Nephron (organoid): ENCODE data around the gene QSOX2.

Source experiments
- H3K27ac Mint-ChIP-seq, 3 experiments: 2 replicates each; pipeline ENCODE4 v1.8.0; 2020; ENCODE audit warnings: mixed read lengths in 3 of 3, mild to moderate bottlenecking in 2 of 3, moderate library complexity in 1 of 3
- H3K27me3 Mint-ChIP-seq: 2 replicates; pipeline ENCODE4 v1.8.0; 2021; ENCODE audit warnings: low read depth, mild to moderate bottlenecking, moderate library complexity, mixed read lengths
- H3K36me3 Mint-ChIP-seq: 2 replicates; pipeline ENCODE4 v1.8.0; 2020; ENCODE audit warnings: low read depth, mixed read lengths
- H3K4me1 Mint-ChIP-seq: 2 replicates; pipeline ENCODE4 v1.8.0; 2020; ENCODE audit warnings: mixed read lengths
- H3K4me3 Mint-ChIP-seq, 3 experiments: 2 replicates each; pipeline ENCODE4 v1.8.0; 2020; ENCODE audit warnings: mild to moderate bottlenecking in 3 of 3, mixed read lengths in 3 of 3, moderate library complexity in 2 of 3
- H3K9me3 Mint-ChIP-seq: 2 replicates; pipeline ENCODE4 v1.8.0; 2020; ENCODE audit warnings: mixed read lengths
- TF ChIP-seq, protein P1 (sequence below), 3 experiments: fragments of 200-600 bp; sonication (generic); IDR thresholded peaks; one replicate each; pipeline ENCODE4 v1.5.0; 2021; ENCODE audit warnings: antibody characterized with exemption in 3 of 3; ENCODE audit not compliant: unreplicated experiment in 3 of 3

QSOX2 gene

GRCh38 chr9:136204838-136205706 is 40.5 kb downstream of the QSOX2 start, which contains the start of gene LHX3:
TSS of gene LHX3 (minus strand) at chr9:136205128. CDS start at chr9:136205012, 116 bp downstream.
- Mint-ChIP-seq H3K27ac (no peak within 1 kb of the TSS), H3K4me1 (peaks cover 15% of the 10 kb centered on the region), H3K9me3 (no peaks in the 10 kb centered on the region), H3K27me3 (peaks cover 62% of the 10 kb centered on the region), H3K4me3 (no peak within 1 kb of the TSS), H3K36me3 (peaks cover 13% of the 10 kb centered on the region)
- TF ChIP-seq, protein P1, sequence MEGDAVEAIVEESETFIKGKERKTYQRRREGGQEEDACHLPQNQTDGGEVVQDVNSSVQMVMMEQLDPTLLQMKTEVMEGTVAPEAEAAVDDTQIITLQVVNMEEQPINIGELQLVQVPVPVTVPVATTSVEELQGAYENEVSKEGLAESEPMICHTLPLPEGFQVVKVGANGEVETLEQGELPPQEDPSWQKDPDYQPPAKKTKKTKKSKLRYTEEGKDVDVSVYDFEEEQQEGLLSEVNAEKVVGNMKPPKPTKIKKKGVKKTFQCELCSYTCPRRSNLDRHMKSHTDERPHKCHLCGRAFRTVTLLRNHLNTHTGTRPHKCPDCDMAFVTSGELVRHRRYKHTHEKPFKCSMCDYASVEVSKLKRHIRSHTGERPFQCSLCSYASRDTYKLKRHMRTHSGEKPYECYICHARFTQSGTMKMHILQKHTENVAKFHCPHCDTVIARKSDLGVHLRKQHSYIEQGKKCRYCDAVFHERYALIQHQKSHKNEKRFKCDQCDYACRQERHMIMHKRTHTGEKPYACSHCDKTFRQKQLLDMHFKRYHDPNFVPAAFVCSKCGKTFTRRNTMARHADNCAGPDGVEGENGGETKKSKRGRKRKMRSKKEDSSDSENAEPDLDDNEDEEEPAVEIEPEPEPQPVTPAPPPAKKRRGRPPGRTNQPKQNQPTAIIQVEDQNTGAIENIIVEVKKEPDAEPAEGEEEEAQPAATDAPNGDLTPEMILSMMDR (IDR thresholded peaks at IDR 0.05; ENCODE audit: unreplicated experiment in 3 of 3), result no peak

DNA sequence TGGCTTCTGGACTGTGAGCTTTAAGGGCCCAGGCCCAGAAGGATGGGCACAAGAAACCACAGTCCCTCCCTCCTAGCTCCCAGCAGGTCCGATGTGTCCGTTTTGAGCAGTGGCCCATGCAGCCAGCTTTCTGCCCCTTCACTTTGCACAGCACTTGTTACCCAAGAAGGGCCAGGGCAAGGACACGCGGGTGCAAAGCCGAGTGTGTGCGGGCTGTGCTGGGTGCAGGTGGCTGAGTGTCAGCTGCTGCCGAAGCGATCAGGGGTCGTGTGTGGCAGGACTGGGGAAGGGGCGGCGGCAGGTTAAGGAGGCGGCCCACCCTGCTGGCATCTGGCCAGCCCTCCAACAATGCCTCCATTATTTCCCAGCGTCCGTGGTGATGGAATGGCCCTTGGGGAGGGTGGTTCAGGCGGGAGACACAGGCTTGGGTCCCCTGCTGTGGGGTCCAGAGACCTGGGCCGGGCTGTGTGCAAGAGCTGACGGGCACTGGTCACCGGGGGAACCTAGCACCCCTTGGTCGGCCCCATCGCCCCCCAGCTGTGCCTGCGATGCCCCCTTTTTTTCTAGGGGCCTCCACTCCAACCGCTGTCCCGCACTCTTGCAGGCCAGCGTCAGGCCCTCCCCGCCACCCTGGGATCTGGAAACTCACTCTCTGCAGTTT is 41.3 kb downstream of the QSOX2 start:
- Mint-ChIP-seq H3K27me3 (peaks cover 70% of the 10 kb centered on the region), H3K4me3 (no peak overlapping the region), H3K27ac (no peak overlapping the region), H3K36me3 (peaks cover 13% of the 10 kb centered on the region), H3K4me1 (peaks cover 15% of the 10 kb centered on the region), H3K9me3 (no peaks in the 10 kb centered on the region)
- TF ChIP-seq, protein P1 (IDR thresholded peaks at IDR 0.05; ENCODE audit: unreplicated experiment in 3 of 3), result no peak

DNA sequence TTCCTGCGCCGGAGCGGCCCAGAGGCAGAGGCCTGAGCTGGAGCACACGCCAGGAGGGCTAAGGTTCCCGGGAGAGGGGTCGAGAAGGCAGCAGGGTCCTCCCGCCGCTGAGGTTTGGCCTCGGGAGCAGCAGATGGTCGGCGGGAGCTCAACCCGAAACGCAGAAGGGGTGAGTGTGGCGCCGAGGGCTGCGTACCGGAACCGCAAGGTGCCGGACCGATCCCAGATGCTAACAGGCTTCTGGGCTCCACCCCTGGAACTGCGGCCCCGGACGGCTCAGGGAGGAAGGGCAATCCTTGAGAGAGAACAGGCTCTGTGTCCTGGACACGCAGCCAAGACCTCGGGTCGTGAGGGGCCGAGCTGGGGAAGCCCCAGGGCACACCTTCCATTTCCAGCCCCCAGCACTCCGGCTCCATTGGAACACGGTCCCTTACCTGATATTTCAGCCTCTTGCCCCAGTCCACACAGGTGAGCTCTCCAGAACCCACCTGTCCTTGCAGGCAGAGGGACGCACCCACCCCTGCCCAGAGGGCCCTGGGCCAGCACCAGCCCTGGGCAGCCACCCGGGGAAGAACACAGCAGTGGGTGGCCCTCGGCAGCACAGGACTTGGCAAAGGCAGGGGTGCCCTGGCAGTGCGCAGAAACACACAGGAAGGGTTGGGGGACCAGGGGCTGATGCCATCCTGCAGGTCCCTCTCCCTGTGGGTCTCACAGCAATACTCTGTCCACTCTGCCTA is 42.0 kb downstream of the QSOX2 start:
- no peak overlapping the region for H3K27ac Mint-ChIP-seq
- H3K9me3 Mint-ChIP-seq, result no peaks in the 10 kb centered on the region
- no peak overlapping the region for H3K4me3 Mint-ChIP-seq
- peaks cover 13% of the 10 kb centered on the region for H3K36me3 Mint-ChIP-seq
- peaks cover 74% of the 10 kb centered on the region for H3K27me3 Mint-ChIP-seq
- TF ChIP-seq, protein P1 (IDR thresholded peaks at IDR 0.05; ENCODE audit: unreplicated experiment in 3 of 3), result no peak
- H3K4me1 Mint-ChIP-seq, result peaks cover 15% of the 10 kb centered on the region

GRCh38 chr9:136202454-136203407 is 42.9 kb downstream of the QSOX2 start:
- H3K27me3 Mint-ChIP-seq, result peaks cover 83% of the 10 kb centered on the region
- H3K4me1 Mint-ChIP-seq, result peaks cover 15% of the 10 kb centered on the region
- no peak overlapping the region for H3K4me3 Mint-ChIP-seq
- TF ChIP-seq, protein P1 (IDR thresholded peaks at IDR 0.05; ENCODE audit: unreplicated experiment in 3 of 3), result no peak
- peaks cover 13% of the 10 kb centered on the region for H3K36me3 Mint-ChIP-seq
- no peak overlapping the region for H3K27ac Mint-ChIP-seq
- H3K9me3 Mint-ChIP-seq, result no peaks in the 10 kb centered on the region
